ENCODE measurements around the gene DIO3.
A peak's percentile ranks its signal among the peaks of the same experiment; 100 is the strongest.

DIO3 gene

GRCh38 chr14:101584055-101584859 is 23.0 kb downstream of the DIO3 start:
- FAIRE-seq: peak; percentile 68

- no peak for FAIRE-seq
Observed at GRCh38 chr14:101585211-101585610, 23.9 kb downstream of the DIO3 start.

- FAIRE-seq: no peak
Observed at GRCh38 chr14:101586531-101587430, 25.5 kb downstream of the DIO3 start.

- no peak for FAIRE-seq
Observed at GRCh38 chr14:101587441-101587911, 26.2 kb downstream of the DIO3 start.

- FAIRE-seq: no peak
Observed at GRCh38 chr14:101588286-101588975, 27.1 kb downstream of the DIO3 start.

- no peak for FAIRE-seq
Observed at GRCh38 chr14:101588990-101589389, 27.7 kb downstream of the DIO3 start.

- FAIRE-seq: no peak
Observed at GRCh38 chr14:101589486-101590015, 28.3 kb downstream of the DIO3 start.

GRCh38 chr14:101590062-101590461 is 28.8 kb downstream of the DIO3 start:
- no peak for FAIRE-seq

- FAIRE-seq: no peak
Observed at GRCh38 chr14:101590616-101591015, 29.3 kb downstream of the DIO3 start.

GRCh38 chr14:101591121-101591520 is 29.8 kb downstream of the DIO3 start:
- FAIRE-seq: no peak

GRCh38 chr14:101591582-101591981 is 30.3 kb downstream of the DIO3 start:
- no peak for FAIRE-seq

- FAIRE-seq: no peak
Observed at GRCh38 chr14:101593411-101594238, 32.3 kb downstream of the DIO3 start.

- no peak for FAIRE-seq
Observed at GRCh38 chr14:101594511-101595148, 33.3 kb downstream of the DIO3 start.

- FAIRE-seq: no peak
Observed at GRCh38 chr14:101595349-101595748, 34.1 kb downstream of the DIO3 start.

- no peak for FAIRE-seq
Observed at GRCh38 chr14:101595887-101596721, 34.8 kb downstream of the DIO3 start.

GRCh38 chr14:101596742-101597141 is 35.4 kb downstream of the DIO3 start:
- FAIRE-seq: no peak

GRCh38 chr14:101598159-101598558 is 36.9 kb downstream of the DIO3 start:
- no peak for FAIRE-seq

- FAIRE-seq: no peak
Observed at GRCh38 chr14:101598571-101599233, 37.4 kb downstream of the DIO3 start.

GRCh38 chr14:101599234-101599885 is 38.1 kb downstream of the DIO3 start:
- no peak for FAIRE-seq
